ENCODE data around the gene RAB17.

The RAB17 gene

DNA sequence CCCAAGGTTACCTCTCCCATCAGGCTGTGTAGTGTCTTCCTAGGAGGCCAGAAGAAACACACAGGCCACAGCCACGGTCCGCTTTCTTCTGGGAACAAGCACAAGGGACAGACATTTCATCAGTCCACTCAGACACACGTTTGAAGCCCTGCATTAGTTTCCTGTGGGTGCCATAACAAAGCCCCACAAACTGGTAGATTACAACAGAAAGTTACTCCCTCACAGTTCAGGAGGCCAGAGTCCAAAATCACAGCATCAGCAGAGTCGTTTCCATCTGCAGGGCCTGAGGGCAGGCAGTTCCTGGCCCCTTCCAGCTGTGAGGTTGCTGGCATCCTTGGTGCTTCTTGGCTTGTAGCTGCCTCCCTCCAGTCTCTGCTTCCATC is 32.9 kb downstream of the RAB17 start:
- peaks cover 2% of the 10 kb centered on the region; the same call in 1 of the 2 replicates for H3K9me3 ChIP-seq (ENCODE audit: control insufficient read depth, insufficient read depth, low read length)
- WGBS (ENCODE audit: insufficient coverage, insufficient read length): no CpG with 5 or more reads among the region's 4 CpGs
- no peaks in the 10 kb centered on the region for H3K27me3 ChIP-seq (ENCODE audit: control insufficient read depth, insufficient read depth, low read length)
- H3K4me3 ChIP-seq (ENCODE audit: low read length): no peak overlapping the region
- DNase-seq (ENCODE audit: low read depth, low spot score): no peak
- no peaks in the 10 kb centered on the region for H3K36me3 ChIP-seq (ENCODE audit: control insufficient read depth, insufficient read depth, low read length)
- no peak overlapping the region for H3K27ac ChIP-seq (ENCODE audit: low read length)
- H3K4me1 ChIP-seq (ENCODE audit: control insufficient read depth, insufficient read depth, low read length): no peaks in the 10 kb centered on the region; the same call in 1 of the 2 replicates

DNA sequence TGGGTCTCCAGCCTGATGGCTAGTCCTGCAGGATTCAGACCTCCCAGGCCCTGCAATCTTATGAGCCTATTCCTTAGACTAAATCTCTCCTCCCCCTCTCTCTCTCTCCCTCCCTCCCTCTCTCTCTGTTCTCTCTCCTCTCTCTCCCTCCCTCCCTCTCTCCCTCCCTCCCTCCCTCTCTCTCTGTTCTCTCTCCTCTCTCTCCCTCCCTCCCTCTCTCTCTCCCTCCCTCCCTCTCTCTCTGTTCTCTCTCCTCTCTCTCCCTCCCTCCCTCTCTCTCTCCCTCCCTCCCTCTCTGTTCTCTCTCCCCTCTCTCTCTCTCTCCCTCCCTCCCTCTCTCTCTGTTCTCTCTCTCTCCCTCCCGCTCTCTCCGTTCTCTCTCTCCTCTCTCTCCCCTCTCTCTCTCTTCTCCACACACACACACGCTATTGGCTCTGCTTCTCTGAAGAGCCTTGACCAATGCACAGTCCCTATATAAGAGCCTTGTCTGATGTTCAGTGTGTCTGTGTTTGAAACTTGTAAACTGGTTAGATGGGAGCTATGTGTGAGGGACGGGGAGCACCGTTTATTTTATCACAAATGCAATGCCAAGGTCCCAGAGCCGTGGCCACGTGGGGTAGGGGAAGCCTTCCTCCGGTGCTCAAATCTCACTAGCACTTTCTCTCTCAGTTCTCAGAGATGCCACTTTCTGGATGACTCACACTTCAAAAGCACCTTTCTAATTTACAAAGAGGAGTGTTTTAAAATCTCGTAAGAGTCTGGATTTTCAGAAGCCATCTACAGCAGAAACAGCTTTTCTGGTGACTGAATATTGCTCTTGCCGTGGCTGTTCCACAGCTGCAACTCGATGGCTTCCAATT is 33.5 kb downstream of the RAB17 start:
- Histone ChIP-seq H3K27me3 (ENCODE audit: control insufficient read depth, insufficient read depth, low read length) (no peaks in the 10 kb centered on the region), H3K4me1 (ENCODE audit: control insufficient read depth, insufficient read depth, low read length) (no peaks in the 10 kb centered on the region; the same call in 1 of the 2 replicates), H3K27ac (ENCODE audit: low read length) (no peak overlapping the region), H3K4me3 (ENCODE audit: low read length) (no peak overlapping the region), H3K9me3 (ENCODE audit: control insufficient read depth, insufficient read depth, low read length) (peaks cover 2% of the 10 kb centered on the region; the same call in 1 of the 2 replicates), H3K36me3 (ENCODE audit: control insufficient read depth, insufficient read depth, low read length) (no peaks in the 10 kb centered on the region)
- WGBS (ENCODE audit: insufficient coverage, insufficient read length): no CpG with 5 or more reads among the region's 11 CpGs
- DNase-seq (ENCODE audit: low read depth, low spot score): no peak

DNA sequence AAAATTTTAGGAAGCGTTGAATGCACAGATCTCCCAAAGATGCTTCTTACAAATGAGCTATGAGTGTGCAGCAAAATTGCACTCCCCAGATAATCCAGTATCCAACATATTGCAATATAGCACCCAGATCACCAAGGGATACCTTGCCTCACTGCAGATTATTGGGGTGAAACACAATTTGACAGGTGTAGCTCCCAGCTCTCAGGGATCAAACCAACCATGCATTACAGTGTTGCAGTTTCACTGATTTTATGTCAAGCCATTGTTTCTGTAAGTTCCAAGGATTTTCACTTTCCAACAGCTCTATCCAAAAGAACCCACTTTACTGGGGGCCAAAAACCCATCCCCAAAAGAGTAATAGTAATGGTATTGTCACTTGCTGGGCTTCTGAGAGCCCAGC is 35.0 kb downstream of the RAB17 start:
- H3K4me1 ChIP-seq (ENCODE audit: control insufficient read depth, insufficient read depth, low read length): no peaks in the 10 kb centered on the region; the same call in 1 of the 2 replicates
- H3K4me3 ChIP-seq (ENCODE audit: low read length): no peak overlapping the region
- WGBS (ENCODE audit: insufficient coverage, insufficient read length): no CpG with 5 or more reads among the region's 1 CpG
- H3K36me3 ChIP-seq (ENCODE audit: control insufficient read depth, insufficient read depth, low read length): peaks cover 2% of the 10 kb centered on the region; the same call in 1 of the 2 replicates
- no peak for DNase-seq (ENCODE audit: low read depth, low spot score)
- peaks cover 2% of the 10 kb centered on the region; the same call in 1 of the 2 replicates for H3K9me3 ChIP-seq (ENCODE audit: control insufficient read depth, insufficient read depth, low read length)
- H3K27ac ChIP-seq (ENCODE audit: low read length): no peak overlapping the region
- H3K27me3 ChIP-seq (ENCODE audit: control insufficient read depth, insufficient read depth, low read length): no peaks in the 10 kb centered on the region

DNA sequence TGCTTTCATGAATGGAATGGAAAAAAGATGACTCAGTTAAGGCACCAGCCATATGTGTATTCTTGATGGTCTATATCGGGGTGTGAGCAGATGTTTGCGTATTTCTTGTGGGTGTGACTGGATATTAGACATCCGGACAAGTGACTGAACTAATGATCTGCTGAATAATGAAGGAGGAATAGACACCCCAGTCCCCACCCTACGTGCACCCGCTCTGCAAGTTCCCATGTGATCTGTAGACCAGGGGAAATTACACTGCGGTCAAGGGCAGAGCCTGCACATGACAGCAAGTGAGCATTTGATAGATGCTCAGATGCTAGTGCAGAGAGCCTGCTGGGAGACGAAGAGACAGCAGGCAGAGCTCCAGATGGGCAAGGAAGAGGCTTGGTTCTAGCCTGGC is 36.6 kb downstream of the RAB17 start:
- DNase-seq (ENCODE audit: low read depth, low spot score): no peak
- no CpG with 5 or more reads among the region's 7 CpGs for WGBS (ENCODE audit: insufficient coverage, insufficient read length)
- peaks cover 2% of the 10 kb centered on the region; the same call in 1 of the 2 replicates for H3K9me3 ChIP-seq (ENCODE audit: control insufficient read depth, insufficient read depth, low read length)
- peaks cover 2% of the 10 kb centered on the region; the same call in 1 of the 2 replicates for H3K36me3 ChIP-seq (ENCODE audit: control insufficient read depth, insufficient read depth, low read length)
- no peaks in the 10 kb centered on the region for H3K27me3 ChIP-seq (ENCODE audit: control insufficient read depth, insufficient read depth, low read length)
- H3K4me1 ChIP-seq (ENCODE audit: control insufficient read depth, insufficient read depth, low read length): no peaks in the 10 kb centered on the region; the same call in 1 of the 2 replicates
- H3K27ac ChIP-seq (ENCODE audit: low read length): no peak overlapping the region
- no peak overlapping the region for H3K4me3 ChIP-seq (ENCODE audit: low read length)

DNA sequence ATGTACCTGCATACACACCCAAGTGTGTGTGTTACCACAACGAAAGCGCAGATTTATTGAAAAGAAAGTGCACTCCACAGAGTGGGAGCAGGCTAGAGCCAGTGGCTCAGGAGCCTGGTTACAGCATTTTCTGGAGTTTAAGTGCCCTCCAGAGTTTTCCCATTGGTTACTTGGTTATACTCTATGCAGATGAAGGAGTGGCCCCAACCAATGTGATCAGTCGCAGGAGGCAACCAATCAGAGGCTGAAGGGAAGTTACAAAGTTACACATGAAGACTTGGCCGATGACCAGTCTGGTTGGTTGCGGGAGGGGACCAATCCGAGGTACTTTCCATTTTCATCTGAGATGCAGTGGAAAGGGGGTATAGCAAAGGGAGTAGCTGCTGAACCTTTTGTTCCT is 37.6 kb downstream of the RAB17 start:
- peaks cover 2% of the 10 kb centered on the region; the same call in 1 of the 2 replicates for H3K9me3 ChIP-seq (ENCODE audit: control insufficient read depth, insufficient read depth, low read length)
- no peak for DNase-seq (ENCODE audit: low read depth, low spot score)
- no peaks in the 10 kb centered on the region for H3K27me3 ChIP-seq (ENCODE audit: control insufficient read depth, insufficient read depth, low read length)
- no peaks in the 10 kb centered on the region for H3K4me1 ChIP-seq (ENCODE audit: control insufficient read depth, insufficient read depth, low read length)
- H3K36me3 ChIP-seq (ENCODE audit: control insufficient read depth, insufficient read depth, low read length): peaks cover 2% of the 10 kb centered on the region; the same call in 1 of the 2 replicates
- no peak overlapping the region for H3K27ac ChIP-seq (ENCODE audit: low read length)
- WGBS (ENCODE audit: insufficient coverage, insufficient read length): no CpG with 5 or more reads among the region's 6 CpGs
- H3K4me3 ChIP-seq (ENCODE audit: low read length): no peak overlapping the region

DNA sequence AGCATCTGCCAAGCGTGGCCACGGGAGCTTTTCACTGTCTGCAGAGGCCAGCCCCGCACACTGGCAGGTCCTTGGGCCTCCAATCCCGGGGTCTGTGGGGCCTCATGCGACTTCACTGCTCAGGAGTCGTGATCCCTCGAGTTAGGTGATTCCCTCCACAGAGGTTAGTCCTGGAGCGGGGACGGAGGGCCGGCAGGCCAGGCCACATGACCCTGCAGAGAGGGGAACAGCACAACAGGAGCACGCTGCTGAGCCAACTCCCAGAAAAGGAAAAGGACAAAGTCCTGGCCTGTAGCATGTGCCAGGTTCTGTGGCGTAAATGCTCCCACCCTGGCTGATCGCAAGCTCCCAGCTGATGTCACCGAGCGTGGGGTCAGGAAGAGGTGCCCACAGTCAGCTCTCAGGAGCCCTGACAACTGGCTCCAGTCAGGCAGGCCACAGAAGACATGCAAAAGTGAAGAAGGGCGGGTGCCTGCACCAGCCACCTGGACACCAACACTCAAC is 39.4 kb downstream of the RAB17 start:
- Histone ChIP-seq H3K27ac (ENCODE audit: low read length) (no peak overlapping the region), H3K36me3 (ENCODE audit: control insufficient read depth, insufficient read depth, low read length) (peaks cover 2% of the 10 kb centered on the region; the same call in 1 of the 2 replicates), H3K9me3 (ENCODE audit: control insufficient read depth, insufficient read depth, low read length) (peaks cover 2% of the 10 kb centered on the region; the same call in 1 of the 2 replicates), H3K27me3 (ENCODE audit: control insufficient read depth, insufficient read depth, low read length) (no peaks in the 10 kb centered on the region), H3K4me1 (ENCODE audit: control insufficient read depth, insufficient read depth, low read length) (no peaks in the 10 kb centered on the region), H3K4me3 (ENCODE audit: low read length) (no peak overlapping the region)
- no CpG with 5 or more reads among the region's 16 CpGs for WGBS (ENCODE audit: insufficient coverage, insufficient read length)
- no peak for DNase-seq (ENCODE audit: low read depth, low spot score)

DNA sequence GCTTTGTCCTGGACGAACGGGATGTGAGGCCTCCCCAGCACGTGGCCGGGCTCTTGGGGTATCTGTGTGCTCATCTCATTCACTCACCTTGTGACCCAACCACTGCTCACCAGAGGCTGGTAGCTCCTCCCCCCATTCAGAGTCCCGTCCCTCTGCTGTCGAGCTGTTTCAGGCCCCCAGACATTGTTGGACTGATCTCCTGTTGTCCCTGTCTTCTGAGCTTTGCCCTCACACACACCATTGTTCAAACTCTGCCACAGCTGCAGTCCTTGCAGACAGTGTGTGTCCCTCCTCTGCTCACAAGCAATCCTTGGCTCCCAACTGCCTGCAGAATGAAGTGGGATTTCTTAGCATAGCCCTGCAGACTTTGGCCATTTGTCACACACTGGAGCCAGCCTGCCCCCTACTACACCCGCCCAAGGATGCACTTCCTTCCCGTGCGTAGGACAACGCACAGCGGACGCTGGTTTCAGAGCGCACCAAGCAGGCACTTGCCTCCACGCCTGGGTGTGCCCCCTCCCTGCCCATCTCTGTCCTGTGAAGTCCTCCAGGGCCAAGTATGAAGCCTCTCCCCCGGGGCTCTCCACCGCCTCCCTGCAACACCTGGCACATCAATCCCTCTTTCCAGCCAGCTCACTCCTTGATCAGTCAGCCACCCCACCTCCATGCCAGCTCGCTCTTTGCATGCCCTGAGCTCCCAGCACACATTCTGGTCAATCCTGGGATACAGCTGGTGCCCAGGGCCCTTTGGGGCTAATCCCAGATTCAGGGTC is 40.7 kb downstream of the RAB17 start:
- H3K4me3 ChIP-seq (ENCODE audit: low read length): no peak overlapping the region
- H3K9me3 ChIP-seq (ENCODE audit: control insufficient read depth, insufficient read depth, low read length): no peaks in the 10 kb centered on the region
- WGBS (ENCODE audit: insufficient coverage, insufficient read length): no CpG with 5 or more reads among the region's 17 CpGs
- no peaks in the 10 kb centered on the region for H3K4me1 ChIP-seq (ENCODE audit: control insufficient read depth, insufficient read depth, low read length)
- no peak for DNase-seq (ENCODE audit: low read depth, low spot score)
- H3K27ac ChIP-seq (ENCODE audit: low read length): no peak overlapping the region
- H3K27me3 ChIP-seq (ENCODE audit: control insufficient read depth, insufficient read depth, low read length): no peaks in the 10 kb centered on the region
- peaks cover 2% of the 10 kb centered on the region; the same call in 1 of the 2 replicates for H3K36me3 ChIP-seq (ENCODE audit: control insufficient read depth, insufficient read depth, low read length)

DNA sequence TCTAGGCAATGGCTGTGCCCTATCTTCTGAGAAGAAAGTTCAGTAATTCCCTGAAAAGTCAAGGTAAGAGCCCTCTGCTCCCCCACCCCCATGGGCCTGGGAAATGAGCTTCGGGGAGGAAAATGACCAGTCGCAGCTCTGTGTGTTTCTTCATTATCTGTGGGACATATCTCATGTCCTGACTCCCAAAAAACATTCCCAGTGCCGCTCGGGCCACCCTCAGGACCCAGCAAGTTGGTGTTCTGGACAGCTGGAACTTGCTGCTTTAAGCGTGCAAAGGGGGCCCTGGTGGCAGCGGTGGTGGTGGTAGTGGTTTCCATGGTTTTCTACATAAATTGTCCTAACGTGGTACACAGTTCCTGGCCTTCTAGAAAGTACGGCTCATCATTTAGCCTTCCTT is 41.3 kb downstream of the RAB17 start:
- Histone ChIP-seq H3K9me3 (ENCODE audit: control insufficient read depth, insufficient read depth, low read length) (no peaks in the 10 kb centered on the region), H3K4me3 (ENCODE audit: low read length) (no peak overlapping the region), H3K36me3 (ENCODE audit: control insufficient read depth, insufficient read depth, low read length) (peaks cover 2% of the 10 kb centered on the region; the same call in 1 of the 2 replicates), H3K4me1 (ENCODE audit: control insufficient read depth, insufficient read depth, low read length) (no peaks in the 10 kb centered on the region), H3K27ac (ENCODE audit: low read length) (no peak overlapping the region), H3K27me3 (ENCODE audit: control insufficient read depth, insufficient read depth, low read length) (no peaks in the 10 kb centered on the region)
- no peak for DNase-seq (ENCODE audit: low read depth, low spot score)
- WGBS (ENCODE audit: insufficient coverage, insufficient read length): no CpG with 5 or more reads among the region's 8 CpGs

DNA sequence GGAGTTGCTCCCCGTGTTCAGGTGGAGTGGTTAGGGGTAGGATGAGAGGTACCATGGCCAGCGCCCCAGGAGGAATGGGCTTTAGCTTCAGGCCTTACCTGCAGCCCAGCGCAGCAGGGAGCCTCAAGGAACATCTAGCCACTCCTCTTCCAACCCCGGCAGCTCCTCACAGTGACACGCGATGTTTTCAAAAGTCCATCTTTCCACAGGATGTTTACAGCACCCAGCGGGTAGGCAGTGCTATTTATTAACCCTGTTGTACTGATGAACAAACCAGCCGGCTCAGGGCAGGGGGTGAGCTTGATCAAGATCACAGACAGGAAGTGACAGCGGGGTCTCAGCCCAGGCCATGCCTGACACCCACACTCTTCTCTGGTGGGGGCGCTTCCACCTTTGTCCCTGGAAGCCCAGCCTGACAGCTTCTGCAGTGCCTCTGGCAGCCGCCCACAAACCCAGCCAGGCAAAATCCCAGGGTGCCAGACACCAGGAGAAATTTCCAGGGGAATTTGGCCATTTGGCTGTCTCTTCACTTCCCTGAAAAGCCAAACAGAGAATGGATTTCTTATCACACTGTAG is 42.6 kb downstream of the RAB17 start:
- Histone ChIP-seq H3K4me1 (ENCODE audit: control insufficient read depth, insufficient read depth, low read length) (no peaks in the 10 kb centered on the region), H3K36me3 (ENCODE audit: control insufficient read depth, insufficient read depth, low read length) (peaks cover 2% of the 10 kb centered on the region; the same call in 1 of the 2 replicates), H3K4me3 (ENCODE audit: low read length) (no peak overlapping the region), H3K9me3 (ENCODE audit: control insufficient read depth, insufficient read depth, low read length) (no peaks in the 10 kb centered on the region), H3K27me3 (ENCODE audit: control insufficient read depth, insufficient read depth, low read length) (no peaks in the 10 kb centered on the region), H3K27ac (ENCODE audit: low read length) (no peak overlapping the region)
- DNase-seq (ENCODE audit: low read depth, low spot score): no peak
- WGBS (ENCODE audit: insufficient coverage, insufficient read length): no CpG with 5 or more reads among the region's 11 CpGs

DNA sequence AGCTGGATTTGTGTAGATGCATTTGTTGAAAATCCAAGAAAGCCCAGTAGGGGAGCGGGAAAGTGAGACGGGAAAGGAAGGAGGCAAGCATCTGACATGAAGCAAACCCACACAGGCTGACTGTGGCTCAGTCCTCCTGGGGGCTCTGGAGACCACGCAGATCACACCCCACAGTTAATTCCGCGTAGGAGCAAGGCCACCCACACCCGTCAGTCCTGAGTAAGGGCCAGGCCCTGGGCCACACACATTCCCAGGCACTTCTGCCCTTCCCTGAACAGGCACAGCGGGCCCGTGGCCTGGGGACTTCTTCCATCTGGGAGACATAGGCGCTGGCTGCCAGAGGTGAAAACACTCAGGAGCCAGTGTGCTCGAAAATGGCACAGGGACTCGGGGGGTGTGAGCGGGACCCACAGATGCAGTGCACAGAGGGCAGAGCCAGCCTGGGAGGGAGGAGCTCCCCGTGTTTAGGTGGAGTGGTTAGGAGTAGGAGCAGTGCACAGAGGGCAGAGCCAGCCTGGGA is 43.6 kb downstream of the RAB17 start:
- H3K36me3 ChIP-seq (ENCODE audit: control insufficient read depth, insufficient read depth, low read length): peaks cover 2% of the 10 kb centered on the region; the same call in 1 of the 2 replicates
- no peak overlapping the region for H3K4me3 ChIP-seq (ENCODE audit: low read length)
- no peak for DNase-seq (ENCODE audit: low read depth, low spot score)
- H3K27me3 ChIP-seq (ENCODE audit: control insufficient read depth, insufficient read depth, low read length): no peaks in the 10 kb centered on the region
- no CpG with 5 or more reads among the region's 13 CpGs for whole genome bisulfite sequencing (ENCODE audit: insufficient coverage, insufficient read length)
- H3K27ac ChIP-seq (ENCODE audit: low read length): no peak overlapping the region
- no peaks in the 10 kb centered on the region for H3K4me1 ChIP-seq (ENCODE audit: control insufficient read depth, insufficient read depth, low read length)
- H3K9me3 ChIP-seq (ENCODE audit: control insufficient read depth, insufficient read depth, low read length): no peaks in the 10 kb centered on the region
